Thoracic aorta (tissue), 2 donors: Measurements from ENCODE around the gene GPLD1. TPM values are rescaled to one million over a fixed set of nuclear protein-coding genes. Genes with fewer than 3 reads are reported as not detected.

Experiments used
- ATAC-seq: fragments of 150-250 bp; one replicate; pipeline ENCODE4 v1.8.0; 2017; ENCODE audit warnings: low read depth; ENCODE audit not compliant: insufficient number of reproducible peaks, low FRiP score
- DNase-seq: peaks from one replicate; pipeline ENCODE4 v3.0.0-alpha.2; 2020; ENCODE audit warnings: low spot score
- H3K27ac ChIP-seq, 2 donors: fragments of 200-600 bp; sonication (generic); 1 replicate in 1 of 2; 2 replicates in 1 of 2; pipeline ENCODE4 v1.5.1; 2016; ENCODE audit warnings: mild to moderate bottlenecking in 2 of 2, moderate library complexity in 2 of 2
- H3K27me3 ChIP-seq: fragments of 200-600 bp; sonication (generic); replicated peaks from 2 replicates; pipeline ENCODE4 v1.6.0; 2016; ENCODE audit warnings: mild to moderate bottlenecking; ENCODE audit not compliant: insufficient read depth
- H3K36me3 ChIP-seq: fragments of 200-600 bp; sonication (generic); one replicate; pipeline ENCODE4 v1.5.1; 2016
- H3K4me1 ChIP-seq, 2 donors: fragments of 200-600 bp; sonication (generic); 1 replicate in 1 of 2; 2 replicates in 1 of 2; pipeline versions ENCODE4 v1.5.1 to v1.6.0; 2016; ENCODE audit warnings: low read depth in 2 of 2, mild to moderate bottlenecking in 1 of 2; ENCODE audit not compliant: control insufficient read depth in 1 of 2
- H3K4me3 ChIP-seq: fragments of 200-600 bp; sonication (generic); 2 replicates; pipeline ENCODE4 v1.5.1; 2016; ENCODE audit warnings: mild to moderate bottlenecking
- H3K9me3 ChIP-seq: fragments of 200-600 bp; sonication (generic); 2 replicates; pipeline ENCODE4 v1.5.1; 2016
- CTCF ChIP-seq: fragments of 200-600 bp; sonication (generic); IDR thresholded peaks from one replicate; pipeline ENCODE4 v1.5.1; 2019; ENCODE audit warnings: antibody characterized with exemption
- total RNA-seq, 2 donors: library from RNA; depleted of rRNA; stranded (reverse); fragments of >200 nt; gene quantifications; one replicate each; pipeline versions ENCODE4 v1.1.0 to v1.2.3, GENCODE V29; 2016

Gene GPLD1
- total RNA-seq, 2 donors from 2014 or later = 22.3 to 30.3 TPM

GRCh38 chr6:24506814-24507520 lies 17.6 kb upstream of the GPLD1 start:
- peaks cover 15% of the 10 kb centered on the region for H3K36me3 ChIP-seq

GRCh38 chr6:24504649-24505586 lies 15.5 kb upstream of the GPLD1 start:
- Histone ChIP-seq H3K36me3 (peaks cover 15% of the 10 kb centered on the region), H3K27me3 (no peaks in the 10 kb centered on the region), H3K4me1 (peaks cover 4 to 5% of the 10 kb centered on the region in 2 donors), H3K9me3 (no peaks in the 10 kb centered on the region), H3K4me3 (no peak overlapping the region), H3K27ac (no peak overlapping the region)
- no peak for TF ChIP-seq CTCF
- DNase-seq = no peak
- no peak for ATAC-seq

More at GRCh38 chr6:24506814-24507520, 17.6 kb upstream of the GPLD1 start:
- TF ChIP-seq CTCF = no peak
- Histone ChIP-seq H3K27ac (no peak overlapping the region), H3K27me3 (no peaks in the 10 kb centered on the region), H3K4me1 (peaks cover 4% of the 10 kb centered on the region in 2 donors), H3K9me3 (no peaks in the 10 kb centered on the region), H3K4me3 (no peak overlapping the region)
- DNase-seq (no peak), ATAC-seq (no peak)

- ATAC-seq = no peak
- Histone ChIP-seq H3K27ac (no peak overlapping the region), H3K36me3 (peaks cover 15% of the 10 kb centered on the region), H3K4me3 (no peak overlapping the region), H3K27me3 (no peaks in the 10 kb centered on the region), H3K4me1 (peaks cover 4 to 5% of the 10 kb centered on the region in 2 donors), H3K9me3 (no peaks in the 10 kb centered on the region)
- no peak for DNase-seq
- no peak for TF ChIP-seq CTCF
These were observed 14.9 kb upstream of the GPLD1 start for GRCh38 chr6:24504287-24504648.

- no peak for DNase-seq
- no peak for TF ChIP-seq CTCF
- H3K36me3 ChIP-seq = peaks cover 13% of the 10 kb centered on the region
These were observed 12.5 kb upstream of the GPLD1 start for GRCh38 chr6:24501914-24502313.

GRCh38 chr6:24501374-24501773 lies 12.0 kb upstream of the GPLD1 start:
- ATAC-seq (no peak), DNase-seq (no peak)
- Histone ChIP-seq H3K27me3 (no peaks in the 10 kb centered on the region), H3K4me1 (peaks cover 4 to 6% of the 10 kb centered on the region in 2 donors), H3K9me3 (no peaks in the 10 kb centered on the region), H3K4me3 (no peak overlapping the region), H3K36me3 (peaks cover 12% of the 10 kb centered on the region), H3K27ac (no peak overlapping the region)
- no peak for TF ChIP-seq CTCF

More at GRCh38 chr6:24501914-24502313, 12.5 kb upstream of the GPLD1 start:
- no peak overlapping the region for H3K27ac ChIP-seq
- H3K4me3 ChIP-seq = no peak overlapping the region
- no peaks in the 10 kb centered on the region for H3K9me3 ChIP-seq
- no peak for ATAC-seq
- peaks cover 4 to 5% of the 10 kb centered on the region in 2 donors for H3K4me1 ChIP-seq
- H3K27me3 ChIP-seq = no peaks in the 10 kb centered on the region
